ENCODE data around the gene GET3. TPM values are rescaled to one million over a fixed set of nuclear protein-coding genes. Genes with fewer than 3 reads are reported as not detected.

The GET3 gene
- total RNA-seq, 1 experiment from 2014 or later: 110 TPM

DNA sequence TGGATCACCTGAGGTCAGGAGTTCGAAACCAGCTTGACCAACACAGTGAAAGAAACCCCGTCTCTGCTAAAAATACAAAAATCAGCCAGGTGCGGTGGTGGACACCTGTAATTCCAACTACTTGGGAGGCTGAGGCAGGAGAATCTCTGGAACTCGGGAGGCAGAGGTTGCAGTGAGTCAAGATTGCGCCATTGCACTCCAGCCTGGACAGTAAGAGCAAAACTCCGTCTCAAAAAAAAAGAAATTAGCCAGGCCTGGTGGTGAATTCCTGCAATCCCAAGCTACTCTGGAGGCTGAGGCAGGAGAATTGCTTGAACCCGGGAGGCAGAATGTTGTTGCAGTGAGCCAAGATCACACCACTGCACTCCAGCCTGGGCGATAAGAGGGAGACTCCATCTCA, 28.7 kb upstream of the GET3 start:
- no peak overlapping the region for H3K27ac Mint-ChIP-seq
- ChIA-PET POLR2A (no interaction called here), CTCF (interaction anchor here (0.6 kb wide), 1 partner anchor 30 kb away, joined by 4 read pairs; no protein-coding TSS in a partner anchor)
- DNase-seq (ENCODE audit: low spot score) (no peak), ATAC-seq (no peak)
- H3K4me1 Mint-ChIP-seq: no peaks in the 10 kb centered on the region
- no peak overlapping the region for H3K4me3 Mint-ChIP-seq
- peaks cover 68% of the 10 kb centered on the region for H3K36me3 Mint-ChIP-seq
- TF ChIP-seq PRRX2 (CRISPR knock-in tag; IDR thresholded peaks at IDR 0.05) (no peak), CREM (CRISPR knock-in tag; IDR thresholded peaks at IDR 0.05) (no peak), HMGXB4 (CRISPR knock-in tag; IDR thresholded peaks at IDR 0.05) (no peak), AFF4 (CRISPR knock-in tag; IDR thresholded peaks at IDR 0.05; ENCODE audit: borderline replicate concordance) (no peak), E2F5 (CRISPR knock-in tag; IDR thresholded peaks at IDR 0.05) (no peak), CDX4 (CRISPR knock-in tag; IDR thresholded peaks at IDR 0.05; ENCODE audit: borderline replicate concordance) (no peak), TCF7 (CRISPR knock-in tag; IDR thresholded peaks at IDR 0.05; ENCODE audit: low read depth) (no peak), ZNF232 (CRISPR knock-in tag; IDR thresholded peaks at IDR 0.05) (no peak), ZNF416 (CRISPR knock-in tag; IDR thresholded peaks at IDR 0.05) (no peak), ZSCAN18 (CRISPR knock-in tag; IDR thresholded peaks at IDR 0.05) (no peak), ETV6 (CRISPR knock-in tag; IDR thresholded peaks at IDR 0.05) (no peak), GRHL2 (CRISPR knock-in tag; IDR thresholded peaks at IDR 0.05; ENCODE audit: insufficient replicate concordance, severe bottlenecking) (no peak), ZNF317 (CRISPR knock-in tag; IDR thresholded peaks at IDR 0.05; ENCODE audit: borderline replicate concordance, low read depth) (no peak), IRF1 (CRISPR knock-in tag; IDR thresholded peaks at IDR 0.05) (no peak)
- TF ChIP-seq, protein P1, sequence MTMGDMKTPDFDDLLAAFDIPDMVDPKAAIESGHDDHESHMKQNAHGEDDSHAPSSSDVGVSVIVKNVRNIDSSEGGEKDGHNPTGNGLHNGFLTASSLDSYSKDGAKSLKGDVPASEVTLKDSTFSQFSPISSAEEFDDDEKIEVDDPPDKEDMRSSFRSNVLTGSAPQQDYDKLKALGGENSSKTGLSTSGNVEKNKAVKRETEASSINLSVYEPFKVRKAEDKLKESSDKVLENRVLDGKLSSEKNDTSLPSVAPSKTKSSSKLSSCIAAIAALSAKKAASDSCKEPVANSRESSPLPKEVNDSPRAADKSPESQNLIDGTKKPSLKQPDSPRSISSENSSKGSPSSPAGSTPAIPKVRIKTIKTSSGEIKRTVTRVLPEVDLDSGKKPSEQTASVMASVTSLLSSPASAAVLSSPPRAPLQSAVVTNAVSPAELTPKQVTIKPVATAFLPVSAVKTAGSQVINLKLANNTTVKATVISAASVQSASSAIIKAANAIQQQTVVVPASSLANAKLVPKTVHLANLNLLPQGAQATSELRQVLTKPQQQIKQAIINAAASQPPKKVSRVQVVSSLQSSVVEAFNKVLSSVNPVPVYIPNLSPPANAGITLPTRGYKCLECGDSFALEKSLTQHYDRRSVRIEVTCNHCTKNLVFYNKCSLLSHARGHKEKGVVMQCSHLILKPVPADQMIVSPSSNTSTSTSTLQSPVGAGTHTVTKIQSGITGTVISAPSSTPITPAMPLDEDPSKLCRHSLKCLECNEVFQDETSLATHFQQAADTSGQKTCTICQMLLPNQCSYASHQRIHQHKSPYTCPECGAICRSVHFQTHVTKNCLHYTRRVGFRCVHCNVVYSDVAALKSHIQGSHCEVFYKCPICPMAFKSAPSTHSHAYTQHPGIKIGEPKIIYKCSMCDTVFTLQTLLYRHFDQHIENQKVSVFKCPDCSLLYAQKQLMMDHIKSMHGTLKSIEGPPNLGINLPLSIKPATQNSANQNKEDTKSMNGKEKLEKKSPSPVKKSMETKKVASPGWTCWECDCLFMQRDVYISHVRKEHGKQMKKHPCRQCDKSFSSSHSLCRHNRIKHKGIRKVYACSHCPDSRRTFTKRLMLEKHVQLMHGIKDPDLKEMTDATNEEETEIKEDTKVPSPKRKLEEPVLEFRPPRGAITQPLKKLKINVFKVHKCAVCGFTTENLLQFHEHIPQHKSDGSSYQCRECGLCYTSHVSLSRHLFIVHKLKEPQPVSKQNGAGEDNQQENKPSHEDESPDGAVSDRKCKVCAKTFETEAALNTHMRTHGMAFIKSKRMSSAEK (CRISPR knock-in tag; IDR thresholded peaks at IDR 0.05; ENCODE audit: borderline replicate concordance): no peak
- TF ChIP-seq, protein P2, sequence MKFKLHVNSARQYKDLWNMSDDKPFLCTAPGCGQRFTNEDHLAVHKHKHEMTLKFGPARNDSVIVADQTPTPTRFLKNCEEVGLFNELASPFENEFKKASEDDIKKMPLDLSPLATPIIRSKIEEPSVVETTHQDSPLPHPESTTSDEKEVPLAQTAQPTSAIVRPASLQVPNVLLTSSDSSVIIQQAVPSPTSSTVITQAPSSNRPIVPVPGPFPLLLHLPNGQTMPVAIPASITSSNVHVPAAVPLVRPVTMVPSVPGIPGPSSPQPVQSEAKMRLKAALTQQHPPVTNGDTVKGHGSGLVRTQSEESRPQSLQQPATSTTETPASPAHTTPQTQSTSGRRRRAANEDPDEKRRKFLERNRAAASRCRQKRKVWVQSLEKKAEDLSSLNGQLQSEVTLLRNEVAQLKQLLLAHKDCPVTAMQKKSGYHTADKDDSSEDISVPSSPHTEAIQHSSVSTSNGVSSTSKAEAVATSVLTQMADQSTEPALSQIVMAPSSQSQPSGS (CRISPR knock-in tag; IDR thresholded peaks at IDR 0.05; ENCODE audit: borderline replicate concordance, low read depth): no peak
- TF ChIP-seq, protein P3, sequence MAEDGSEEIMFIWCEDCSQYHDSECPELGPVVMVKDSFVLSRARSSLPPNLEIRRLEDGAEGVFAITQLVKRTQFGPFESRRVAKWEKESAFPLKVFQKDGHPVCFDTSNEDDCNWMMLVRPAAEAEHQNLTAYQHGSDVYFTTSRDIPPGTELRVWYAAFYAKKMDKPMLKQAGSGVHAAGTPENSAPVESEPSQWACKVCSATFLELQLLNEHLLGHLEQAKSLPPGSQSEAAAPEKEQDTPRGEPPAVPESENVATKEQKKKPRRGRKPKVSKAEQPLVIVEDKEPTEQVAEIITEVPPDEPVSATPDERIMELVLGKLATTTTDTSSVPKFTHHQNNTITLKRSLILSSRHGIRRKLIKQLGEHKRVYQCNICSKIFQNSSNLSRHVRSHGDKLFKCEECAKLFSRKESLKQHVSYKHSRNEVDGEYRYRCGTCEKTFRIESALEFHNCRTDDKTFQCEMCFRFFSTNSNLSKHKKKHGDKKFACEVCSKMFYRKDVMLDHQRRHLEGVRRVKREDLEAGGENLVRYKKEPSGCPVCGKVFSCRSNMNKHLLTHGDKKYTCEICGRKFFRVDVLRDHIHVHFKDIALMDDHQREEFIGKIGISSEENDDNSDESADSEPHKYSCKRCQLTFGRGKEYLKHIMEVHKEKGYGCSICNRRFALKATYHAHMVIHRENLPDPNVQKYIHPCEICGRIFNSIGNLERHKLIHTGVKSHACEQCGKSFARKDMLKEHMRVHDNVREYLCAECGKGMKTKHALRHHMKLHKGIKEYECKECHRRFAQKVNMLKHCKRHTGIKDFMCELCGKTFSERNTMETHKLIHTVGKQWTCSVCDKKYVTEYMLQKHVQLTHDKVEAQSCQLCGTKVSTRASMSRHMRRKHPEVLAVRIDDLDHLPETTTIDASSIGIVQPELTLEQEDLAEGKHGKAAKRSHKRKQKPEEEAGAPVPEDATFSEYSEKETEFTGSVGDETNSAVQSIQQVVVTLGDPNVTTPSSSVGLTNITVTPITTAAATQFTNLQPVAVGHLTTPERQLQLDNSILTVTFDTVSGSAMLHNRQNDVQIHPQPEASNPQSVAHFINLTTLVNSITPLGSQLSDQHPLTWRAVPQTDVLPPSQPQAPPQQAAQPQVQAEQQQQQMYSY (CRISPR knock-in tag; IDR thresholded peaks at IDR 0.05): no peak
- no peaks in the 10 kb centered on the region for H3K27me3 Mint-ChIP-seq (ENCODE audit: low read depth)
- no peaks in the 10 kb centered on the region for H3K9me3 Mint-ChIP-seq
